Astrocyte (in vitro differentiated cells and primary cell): ENCODE results near the gene NPEPL1. TPM values are rescaled to one million over a fixed set of nuclear protein-coding genes. Genes with fewer than 3 reads are reported as not detected.

Experiments
- DNase-seq: peaks from one replicate; pipeline ENCODE4 v3.0.0-alpha.2; 2010; ENCODE audit warnings: low read depth
- FAIRE-seq: peaks from 2 replicates; lab custom pipeline; 2011; peaks lifted over from hg19 to GRCh38; lab: Jason Lieb, UNC
- H2AFZ ChIP-seq: 2 replicates; pipeline ENCODE4 v1.6.0; 2012; ENCODE audit warnings: low read depth, low read length, inconsistent platforms
- H3K27ac ChIP-seq: 2 replicates; pipeline ENCODE4 v1.5.1; 2011; ENCODE audit warnings: low read depth, low read length, inconsistent platforms
- H3K27me3 ChIP-seq: 2 replicates; pipeline ENCODE4 v1.6.0; 2011; ENCODE audit warnings: low read length, inconsistent platforms; ENCODE audit not compliant: insufficient read depth
- H3K36me3 ChIP-seq: 2 replicates; pipeline ENCODE4 v1.5.1; 2011; ENCODE audit warnings: low read length, inconsistent platforms; ENCODE audit not compliant: insufficient read depth
- H3K4me1 ChIP-seq: 2 replicates; pipeline ENCODE4 v1.5.1; 2011; ENCODE audit warnings: low read length, inconsistent platforms; ENCODE audit not compliant: insufficient read depth
- H3K4me2 ChIP-seq: 2 replicates; pipeline ENCODE4 v1.6.0; 2012; ENCODE audit warnings: low read length, inconsistent platforms
- H3K4me3 ChIP-seq: 2 replicates; pipeline ENCODE4 v1.5.1; 2011; ENCODE audit warnings: low read depth, mild to moderate bottlenecking, low read length, inconsistent platforms; ENCODE audit not compliant: insufficient read depth
- H3K79me2 ChIP-seq: 2 replicates; pipeline ENCODE4 v1.6.0; 2012; ENCODE audit warnings: mild to moderate bottlenecking, low read length, inconsistent platforms; ENCODE audit not compliant: insufficient read depth
- H3K9ac ChIP-seq: 2 replicates; pipeline ENCODE4 v1.6.0; 2012; ENCODE audit warnings: mild to moderate bottlenecking, low read length, inconsistent platforms
- H3K9me3 ChIP-seq: 2 replicates; pipeline ENCODE4 v1.5.1; 2012; ENCODE audit warnings: low read depth, mild to moderate bottlenecking, low read length, inconsistent platforms; ENCODE audit not compliant: insufficient read depth
- H4K20me1 ChIP-seq: 2 replicates; pipeline ENCODE4 v1.6.0; 2012; ENCODE audit warnings: low read length, inconsistent platforms; ENCODE audit not compliant: insufficient read depth
- H3K27ac Mint-ChIP-seq: one replicate; pipeline ENCODE4 v1.8.0; 2021; ENCODE audit warnings: mild to moderate bottlenecking, mixed read lengths; ENCODE audit not compliant: unreplicated experiment
- H3K27me3 Mint-ChIP-seq: one replicate; pipeline ENCODE4 v1.8.0; 2021; ENCODE audit warnings: low read depth, mixed read lengths; ENCODE audit not compliant: unreplicated experiment
- H3K36me3 Mint-ChIP-seq: one replicate; pipeline ENCODE4 v1.8.0; 2021; ENCODE audit warnings: low read depth, mixed read lengths; ENCODE audit not compliant: unreplicated experiment
- H3K4me1 Mint-ChIP-seq: one replicate; pipeline ENCODE4 v1.8.0; 2021; ENCODE audit warnings: low read depth, mixed read lengths; ENCODE audit not compliant: unreplicated experiment
- H3K4me3 Mint-ChIP-seq: one replicate; pipeline ENCODE4 v1.8.0; 2021; ENCODE audit warnings: mild to moderate bottlenecking, moderate library complexity, mixed read lengths; ENCODE audit not compliant: unreplicated experiment
- H3K9me3 Mint-ChIP-seq: one replicate; pipeline ENCODE4 v1.8.0; 2021; ENCODE audit warnings: mild to moderate bottlenecking, mixed read lengths; ENCODE audit not compliant: unreplicated experiment
- EZH2 ChIP-seq: IDR thresholded peaks from 2 replicates; pipeline ENCODE4 v1.6.1; 2012; ENCODE audit warnings: mild to moderate bottlenecking, low read length, inconsistent platforms; ENCODE audit not compliant: insufficient read depth
- total RNA-seq: library from RNA; stranded (reverse); gene quantifications from 2 replicates; pipeline ENCODE4 v1.2.1, GENCODE V29; 2021
- TF ChIP-seq, protein P1 (sequence below): IDR thresholded peaks from 2 replicates; pipeline ENCODE4 v1.5.1; 2011; ENCODE audit warnings: low read depth, mild to moderate bottlenecking, inconsistent platforms, low read length, moderate library complexity; ENCODE audit not compliant: insufficient read depth

Gene NPEPL1
- total RNA-seq, 1 donor from 2014 or later: 27.1 TPM

DNA sequence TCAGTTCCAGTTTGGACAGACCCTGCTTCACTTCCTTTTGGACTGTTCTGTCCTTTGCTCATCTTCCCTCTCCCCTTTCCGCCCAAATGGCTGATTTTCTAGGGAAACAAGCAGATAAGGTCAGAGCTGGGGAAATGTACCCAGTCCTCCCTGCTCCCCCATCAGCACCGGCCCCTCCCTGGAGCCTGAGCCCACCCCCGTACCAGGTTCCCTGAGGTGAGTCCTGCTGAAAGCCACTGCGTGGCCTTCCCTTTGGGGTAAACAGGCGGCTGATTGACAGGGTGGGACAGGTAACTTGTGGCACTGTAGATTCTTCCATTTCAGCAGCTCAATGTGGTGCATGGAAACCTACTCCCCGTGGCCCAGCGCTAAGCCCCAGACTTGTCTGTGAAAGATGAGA, 70.5 kb downstream of the NPEPL1 start:
- Histone ChIP-seq H3K9ac (no peak overlapping the region), H3K36me3 (no peaks in the 10 kb centered on the region), H3K27me3 (peaks cover 6% of the 10 kb centered on the region), H2AFZ (no peak overlapping the region), H3K79me2 (no peaks in the 10 kb centered on the region), H3K9me3 (no peaks in the 10 kb centered on the region), H3K4me3 (no peak overlapping the region), H3K4me1 (no peaks in the 10 kb centered on the region), H3K27ac (no peak overlapping the region), H3K4me2 (no peak overlapping the region), H4K20me1 (no peaks in the 10 kb centered on the region)
- no peak overlapping the region for H3K4me3 Mint-ChIP-seq
- no peak overlapping the region for H3K27ac Mint-ChIP-seq
- peaks cover 20% of the 10 kb centered on the region for H3K9me3 Mint-ChIP-seq
- DNase-seq (no peak), FAIRE-seq (no peak)
- H3K27me3 Mint-ChIP-seq: peaks cover 40% of the 10 kb centered on the region
- no peaks in the 10 kb centered on the region for H3K4me1 Mint-ChIP-seq
- peaks cover 2% of the 10 kb centered on the region for H3K36me3 Mint-ChIP-seq
- no peak for TF ChIP-seq EZH2
- TF ChIP-seq, protein P1, sequence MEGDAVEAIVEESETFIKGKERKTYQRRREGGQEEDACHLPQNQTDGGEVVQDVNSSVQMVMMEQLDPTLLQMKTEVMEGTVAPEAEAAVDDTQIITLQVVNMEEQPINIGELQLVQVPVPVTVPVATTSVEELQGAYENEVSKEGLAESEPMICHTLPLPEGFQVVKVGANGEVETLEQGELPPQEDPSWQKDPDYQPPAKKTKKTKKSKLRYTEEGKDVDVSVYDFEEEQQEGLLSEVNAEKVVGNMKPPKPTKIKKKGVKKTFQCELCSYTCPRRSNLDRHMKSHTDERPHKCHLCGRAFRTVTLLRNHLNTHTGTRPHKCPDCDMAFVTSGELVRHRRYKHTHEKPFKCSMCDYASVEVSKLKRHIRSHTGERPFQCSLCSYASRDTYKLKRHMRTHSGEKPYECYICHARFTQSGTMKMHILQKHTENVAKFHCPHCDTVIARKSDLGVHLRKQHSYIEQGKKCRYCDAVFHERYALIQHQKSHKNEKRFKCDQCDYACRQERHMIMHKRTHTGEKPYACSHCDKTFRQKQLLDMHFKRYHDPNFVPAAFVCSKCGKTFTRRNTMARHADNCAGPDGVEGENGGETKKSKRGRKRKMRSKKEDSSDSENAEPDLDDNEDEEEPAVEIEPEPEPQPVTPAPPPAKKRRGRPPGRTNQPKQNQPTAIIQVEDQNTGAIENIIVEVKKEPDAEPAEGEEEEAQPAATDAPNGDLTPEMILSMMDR: no peak

Other genes starting within 250 kb of the NPEPL1 start
- gene APCDD1L, start 177.4 kb upstream of the NPEPL1 start, total RNA-seq: 16.4 and 23.3 TPM in 2 replicates
- 54.3 and 59.3 TPM in 2 replicates for gene STX16, start 41.5 kb upstream of the NPEPL1 start, total RNA-seq
- 2.8 and 3.8 TPM in 2 replicates for gene GNAS-AS1, start 158.1 kb downstream of the NPEPL1 start, total RNA-seq
- 1,937 and 2,003 TPM in 2 replicates for gene GNAS, start 159.9 kb downstream of the NPEPL1 start, total RNA-seq